Panc1 (cell line): ENCODE results near the gene PNKD.

Experiments used
- POLR2AphosphoS5 ChIP-seq: IDR thresholded peaks from 2 replicates; pipeline ENCODE4 v1.6.1; 2012; ENCODE audit warnings: mild to moderate bottlenecking, low read depth, low read length, moderate library complexity
- TF ChIP-seq, protein P1 (sequence below): fragments of 450-650 bp; IDR thresholded peaks from 2 replicates; pipeline ENCODE4 v1.5.1; 2017; ENCODE audit warnings: mild to moderate bottlenecking
- TF ChIP-seq, protein P2 (sequence below), 2 experiments: IDR thresholded peaks; 2 replicates each; pipeline ENCODE4 v1.6.1; 2011 to 2012; ENCODE audit warnings: low read depth in 2 of 2, control low read depth in 1 of 2, low read length in 1 of 2, mild to moderate bottlenecking in 1 of 2, moderate library complexity in 1 of 2; ENCODE audit not compliant: insufficient read depth in 1 of 2

DNA sequence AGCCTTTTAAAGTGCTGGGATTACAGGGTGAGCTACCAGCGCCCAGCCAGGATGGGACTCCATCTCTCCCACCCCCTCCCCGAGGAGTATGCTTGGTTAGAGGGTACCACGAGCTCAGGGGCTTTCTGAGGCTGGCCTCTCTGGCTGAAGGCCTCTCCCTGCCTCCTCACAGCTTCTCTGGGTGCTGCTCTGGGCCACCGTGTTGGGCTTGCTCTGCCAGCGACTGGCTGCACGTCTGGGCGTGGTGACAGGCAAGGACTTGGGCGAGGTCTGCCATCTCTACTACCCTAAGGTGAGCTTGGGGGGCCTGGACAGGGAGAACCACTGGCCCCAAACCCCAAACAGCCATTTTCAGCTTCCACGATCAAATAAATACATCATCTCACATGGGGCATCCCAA is 114.7 kb downstream of the PNKD start:
- TF ChIP-seq, protein P1, sequence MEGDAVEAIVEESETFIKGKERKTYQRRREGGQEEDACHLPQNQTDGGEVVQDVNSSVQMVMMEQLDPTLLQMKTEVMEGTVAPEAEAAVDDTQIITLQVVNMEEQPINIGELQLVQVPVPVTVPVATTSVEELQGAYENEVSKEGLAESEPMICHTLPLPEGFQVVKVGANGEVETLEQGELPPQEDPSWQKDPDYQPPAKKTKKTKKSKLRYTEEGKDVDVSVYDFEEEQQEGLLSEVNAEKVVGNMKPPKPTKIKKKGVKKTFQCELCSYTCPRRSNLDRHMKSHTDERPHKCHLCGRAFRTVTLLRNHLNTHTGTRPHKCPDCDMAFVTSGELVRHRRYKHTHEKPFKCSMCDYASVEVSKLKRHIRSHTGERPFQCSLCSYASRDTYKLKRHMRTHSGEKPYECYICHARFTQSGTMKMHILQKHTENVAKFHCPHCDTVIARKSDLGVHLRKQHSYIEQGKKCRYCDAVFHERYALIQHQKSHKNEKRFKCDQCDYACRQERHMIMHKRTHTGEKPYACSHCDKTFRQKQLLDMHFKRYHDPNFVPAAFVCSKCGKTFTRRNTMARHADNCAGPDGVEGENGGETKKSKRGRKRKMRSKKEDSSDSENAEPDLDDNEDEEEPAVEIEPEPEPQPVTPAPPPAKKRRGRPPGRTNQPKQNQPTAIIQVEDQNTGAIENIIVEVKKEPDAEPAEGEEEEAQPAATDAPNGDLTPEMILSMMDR: no peak
- TF ChIP-seq, protein P2, sequence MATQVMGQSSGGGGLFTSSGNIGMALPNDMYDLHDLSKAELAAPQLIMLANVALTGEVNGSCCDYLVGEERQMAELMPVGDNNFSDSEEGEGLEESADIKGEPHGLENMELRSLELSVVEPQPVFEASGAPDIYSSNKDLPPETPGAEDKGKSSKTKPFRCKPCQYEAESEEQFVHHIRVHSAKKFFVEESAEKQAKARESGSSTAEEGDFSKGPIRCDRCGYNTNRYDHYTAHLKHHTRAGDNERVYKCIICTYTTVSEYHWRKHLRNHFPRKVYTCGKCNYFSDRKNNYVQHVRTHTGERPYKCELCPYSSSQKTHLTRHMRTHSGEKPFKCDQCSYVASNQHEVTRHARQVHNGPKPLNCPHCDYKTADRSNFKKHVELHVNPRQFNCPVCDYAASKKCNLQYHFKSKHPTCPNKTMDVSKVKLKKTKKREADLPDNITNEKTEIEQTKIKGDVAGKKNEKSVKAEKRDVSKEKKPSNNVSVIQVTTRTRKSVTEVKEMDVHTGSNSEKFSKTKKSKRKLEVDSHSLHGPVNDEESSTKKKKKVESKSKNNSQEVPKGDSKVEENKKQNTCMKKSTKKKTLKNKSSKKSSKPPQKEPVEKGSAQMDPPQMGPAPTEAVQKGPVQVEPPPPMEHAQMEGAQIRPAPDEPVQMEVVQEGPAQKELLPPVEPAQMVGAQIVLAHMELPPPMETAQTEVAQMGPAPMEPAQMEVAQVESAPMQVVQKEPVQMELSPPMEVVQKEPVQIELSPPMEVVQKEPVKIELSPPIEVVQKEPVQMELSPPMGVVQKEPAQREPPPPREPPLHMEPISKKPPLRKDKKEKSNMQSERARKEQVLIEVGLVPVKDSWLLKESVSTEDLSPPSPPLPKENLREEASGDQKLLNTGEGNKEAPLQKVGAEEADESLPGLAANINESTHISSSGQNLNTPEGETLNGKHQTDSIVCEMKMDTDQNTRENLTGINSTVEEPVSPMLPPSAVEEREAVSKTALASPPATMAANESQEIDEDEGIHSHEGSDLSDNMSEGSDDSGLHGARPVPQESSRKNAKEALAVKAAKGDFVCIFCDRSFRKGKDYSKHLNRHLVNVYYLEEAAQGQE (IDR thresholded peaks at IDR 0.05; ENCODE audit: insufficient read depth in 1 of 2, low read depth in 2 of 2, low read length in 1 of 2): no peak
- TF ChIP-seq POLR2AphosphoS5: no peak
